GM11168 (cell line): ENCODE data around the gene WIPI1.

ENCODE experiments used
- in situ Hi-C: fragments of 300-500 bp; cut with MboI; formaldehyde crosslinking; loops from one replicate; pipeline ENCODE4 v1.12.0; 2022; ENCODE audit warnings: low sequenced_read_pairs; ENCODE audit not compliant: unreplicated experiment

WIPI1 gene

DNA sequence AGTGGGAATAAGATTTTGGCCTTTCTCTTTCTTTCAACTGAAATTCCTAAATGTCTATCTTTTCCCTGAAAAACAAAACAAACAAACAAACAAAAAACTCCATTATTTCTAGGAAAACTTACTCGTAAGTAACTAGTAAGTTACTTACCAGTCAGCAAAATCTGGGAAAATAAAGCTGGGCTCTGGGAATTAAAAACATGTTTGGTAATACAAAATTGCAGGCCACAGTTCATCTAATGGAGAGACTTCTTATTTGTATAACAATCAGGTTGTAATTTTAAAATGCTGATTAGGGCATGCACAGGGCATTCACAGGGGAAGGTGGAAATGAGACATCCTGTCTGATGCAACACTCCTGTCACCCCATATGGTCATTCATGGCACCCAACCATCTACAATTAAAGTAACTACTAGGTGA lies 3.8 kb upstream of the WIPI1 start:
- in situ Hi-C loops = no loop called here

DNA sequence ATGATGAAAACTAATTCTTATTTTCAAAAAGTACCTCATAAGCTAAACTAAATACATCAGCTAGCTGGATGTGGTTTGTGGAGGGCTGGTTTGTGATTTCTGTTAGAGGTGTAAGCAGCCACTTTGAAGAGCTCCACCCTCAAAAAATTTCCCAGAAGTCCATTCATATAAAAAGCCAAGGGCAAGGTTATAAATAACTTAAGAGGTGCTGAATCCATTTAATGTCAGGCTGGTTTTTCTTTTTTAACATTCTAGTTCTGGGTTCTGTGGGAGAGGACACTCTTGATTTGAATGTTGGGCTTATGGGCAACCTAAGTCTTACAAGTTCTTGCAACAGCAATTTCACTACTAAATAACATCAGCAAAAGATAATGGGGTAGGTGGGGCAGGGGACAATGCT lies 3.4 kb upstream of the WIPI1 start:
- in situ Hi-C loops = no loop called here

DNA sequence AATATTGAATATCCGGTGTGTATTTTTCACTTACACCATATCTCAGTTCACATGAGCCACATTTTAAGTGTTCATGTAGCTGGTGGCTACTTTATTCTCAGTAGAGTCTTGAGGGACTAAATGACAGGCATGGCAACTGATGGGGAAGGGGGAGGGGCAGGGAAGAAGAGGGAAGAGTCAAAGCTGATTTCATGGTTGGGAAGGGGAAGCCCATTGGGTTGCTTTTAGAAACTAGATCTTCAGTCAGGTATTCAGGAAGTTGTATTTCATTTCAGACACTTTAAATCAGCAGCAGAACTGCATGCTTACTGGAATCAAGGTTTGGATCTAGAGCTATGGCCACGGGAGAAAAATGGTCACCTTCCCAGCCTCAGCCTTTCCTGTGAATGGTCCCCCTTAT lies 2.9 kb upstream of the WIPI1 start:
- in situ Hi-C loops = no loop called here

DNA sequence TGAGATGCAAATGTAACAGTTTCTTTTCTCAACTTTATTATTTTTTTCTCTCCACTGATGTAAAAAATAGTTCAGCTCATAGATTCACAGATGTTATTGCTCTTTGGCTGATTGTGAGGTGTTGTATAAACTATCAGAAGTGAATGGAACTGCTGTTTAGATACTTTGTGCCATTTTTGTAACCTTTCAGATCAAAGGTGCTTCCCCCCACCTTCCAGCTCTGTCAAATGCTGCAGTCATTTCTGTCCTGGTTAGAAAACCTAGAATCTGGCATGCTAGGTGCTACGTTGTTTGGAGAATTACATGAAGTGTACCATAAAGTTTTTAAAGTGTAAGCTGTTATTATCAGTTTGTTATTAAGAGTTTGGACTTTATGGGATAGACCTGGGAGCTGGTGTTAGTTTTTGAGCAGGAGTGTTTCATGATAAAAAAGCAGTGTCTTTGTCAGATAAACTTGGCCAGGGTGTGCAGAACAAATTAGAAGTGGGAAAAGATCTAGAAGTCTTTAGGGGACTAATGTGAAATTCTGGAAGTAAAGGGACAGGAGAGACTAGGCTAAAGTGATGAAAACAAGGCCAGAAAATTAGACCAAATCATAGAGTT lies 1.8 kb upstream of the WIPI1 start:
- in situ Hi-C loops = loop anchor here (5.0 kb wide), 1 partner anchor 207 kb away; no protein-coding TSS in a partner anchor

DNA sequence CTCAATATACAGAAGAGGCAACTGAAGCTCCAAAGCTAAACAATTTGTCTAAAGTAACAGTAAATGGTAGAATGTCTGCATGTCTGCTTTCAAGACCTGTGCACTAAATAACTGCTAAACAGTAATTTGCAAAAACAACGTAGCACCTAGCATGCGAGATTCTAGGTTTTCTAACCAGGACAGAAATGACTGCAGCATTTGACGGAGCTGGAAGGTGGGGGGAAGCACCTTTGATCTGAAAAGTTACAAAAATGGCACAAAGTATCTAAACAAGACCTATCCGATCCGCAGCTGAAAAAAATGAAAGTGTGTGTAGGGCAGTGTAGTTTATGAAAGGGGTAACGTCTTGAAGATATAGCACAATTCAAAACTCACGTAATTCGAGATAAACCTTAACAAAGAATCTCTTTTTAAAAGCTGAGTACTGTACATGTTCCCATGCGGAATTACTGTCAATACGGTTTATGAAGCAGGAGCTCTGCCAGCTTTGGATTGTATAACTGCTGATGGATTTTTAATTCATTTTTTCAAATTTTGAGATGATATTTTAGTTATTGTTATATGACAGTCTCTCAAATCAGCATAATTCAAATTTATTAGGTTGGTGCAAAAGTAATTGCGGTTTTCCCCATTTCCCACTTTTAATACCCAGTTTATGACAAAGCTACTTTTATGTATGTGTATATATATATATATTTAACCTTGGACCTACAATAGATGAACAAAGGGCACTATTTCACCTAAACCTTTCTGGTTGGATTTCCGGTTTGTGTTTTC lies 1.2 kb upstream of the WIPI1 start:
- in situ Hi-C loops = loop anchor here (5.0 kb wide), 1 partner anchor 206 kb away; no protein-coding TSS in a partner anchor

DNA sequence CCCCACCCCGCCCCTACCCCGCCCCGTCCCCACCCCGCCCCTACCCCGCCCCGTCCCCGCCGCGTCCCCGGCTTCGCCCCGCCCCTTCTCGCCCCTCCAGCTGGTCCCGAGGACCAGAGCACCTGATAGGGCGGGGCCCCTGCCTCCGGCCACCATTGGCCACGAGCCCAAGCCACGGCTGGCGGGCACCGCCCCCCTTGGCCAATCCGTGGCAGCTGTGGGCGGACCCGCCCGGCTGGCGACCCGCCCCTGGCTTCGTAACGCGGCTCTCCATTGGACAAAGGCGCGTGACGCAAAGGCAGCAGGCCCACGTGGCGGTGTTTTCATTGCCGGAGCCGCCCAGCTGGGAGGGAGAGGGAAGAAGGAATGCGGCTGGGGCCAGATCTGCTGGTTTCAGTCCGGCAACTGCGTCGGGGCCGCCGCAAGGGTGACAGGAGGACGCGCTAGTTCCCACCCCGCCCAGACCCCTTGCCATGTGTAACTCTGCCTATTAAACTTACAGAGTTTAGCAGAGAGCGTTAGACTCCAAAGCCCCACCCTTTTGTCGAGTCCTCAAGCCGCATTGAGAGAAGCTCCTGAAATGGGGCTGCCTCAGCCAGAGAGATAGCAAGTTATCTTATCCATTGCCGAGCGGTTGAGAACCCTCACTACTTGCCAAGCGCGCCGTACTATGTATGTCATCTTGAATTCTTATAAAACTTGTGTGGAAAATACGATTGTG lies 403 bp upstream of the WIPI1 start:
- in situ Hi-C loops = loop anchor here (5.0 kb wide), 1 partner anchor 205 kb away; no protein-coding TSS in a partner anchor

DNA sequence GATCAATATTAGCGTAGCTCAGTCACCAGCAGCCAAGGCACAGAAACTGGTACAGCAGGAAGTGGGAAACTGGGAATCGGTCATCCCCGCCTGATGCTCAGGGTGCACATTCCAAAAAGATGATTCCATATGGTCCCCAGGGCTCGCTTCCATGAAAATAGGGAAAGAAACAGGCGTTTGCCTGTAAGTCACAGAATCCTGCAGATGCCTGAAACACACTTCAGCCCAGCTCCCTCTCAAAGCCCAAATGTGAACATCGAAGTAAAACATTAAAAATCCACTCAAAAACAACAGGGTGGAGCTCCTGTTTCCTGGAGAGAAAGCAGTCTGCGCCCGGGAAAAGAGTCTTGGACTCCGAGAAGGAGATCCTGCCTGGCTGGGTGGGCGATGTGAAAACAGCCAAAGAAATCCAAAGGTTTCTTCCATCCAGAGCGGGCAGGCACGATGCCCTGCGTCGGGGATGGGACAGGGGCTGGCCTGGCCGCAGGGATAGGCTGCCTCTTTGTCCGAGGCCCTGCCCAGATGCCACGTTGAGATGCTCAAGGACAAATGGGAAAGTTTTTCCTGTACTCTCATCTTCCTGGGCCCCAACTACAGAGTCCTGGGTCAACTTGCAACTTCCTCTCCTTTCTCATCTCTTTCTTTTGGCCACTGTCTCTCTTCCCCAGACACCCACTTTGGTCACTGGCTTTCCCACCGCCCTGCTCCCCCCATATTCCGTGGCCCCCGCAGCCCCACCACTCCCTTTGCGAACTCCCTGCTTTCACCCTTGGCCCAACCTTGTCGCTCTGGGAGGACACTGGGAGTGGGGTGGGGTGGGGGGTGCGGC lies 743 bp downstream of the WIPI1 start:
- in situ Hi-C loops = loop anchor here (5.0 kb wide), 1 partner anchor 204 kb away; no protein-coding TSS in a partner anchor

DNA sequence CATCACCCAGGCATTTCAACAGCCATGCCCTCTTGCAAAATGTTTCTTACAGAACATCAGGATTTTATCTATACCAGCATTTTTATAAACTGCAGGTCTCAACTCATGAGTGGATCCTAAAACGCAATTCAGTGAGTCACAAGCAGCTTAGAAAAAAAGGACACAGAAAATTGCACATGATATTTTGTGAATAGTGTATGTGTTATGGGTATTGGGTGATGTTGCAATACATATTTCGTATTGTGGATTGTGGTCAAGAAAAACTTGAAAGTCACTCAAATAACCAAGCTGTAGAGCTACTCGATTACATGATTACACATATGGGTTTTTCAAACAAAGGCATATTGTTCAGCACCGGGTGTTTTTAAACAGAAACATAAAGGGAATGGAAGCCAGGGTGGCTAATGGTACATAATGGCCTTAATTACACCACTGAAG lies 1.4 kb downstream of the WIPI1 start:
- in situ Hi-C loops = loop anchor here (5.0 kb wide), 1 partner anchor 204 kb away; no protein-coding TSS in a partner anchor

DNA sequence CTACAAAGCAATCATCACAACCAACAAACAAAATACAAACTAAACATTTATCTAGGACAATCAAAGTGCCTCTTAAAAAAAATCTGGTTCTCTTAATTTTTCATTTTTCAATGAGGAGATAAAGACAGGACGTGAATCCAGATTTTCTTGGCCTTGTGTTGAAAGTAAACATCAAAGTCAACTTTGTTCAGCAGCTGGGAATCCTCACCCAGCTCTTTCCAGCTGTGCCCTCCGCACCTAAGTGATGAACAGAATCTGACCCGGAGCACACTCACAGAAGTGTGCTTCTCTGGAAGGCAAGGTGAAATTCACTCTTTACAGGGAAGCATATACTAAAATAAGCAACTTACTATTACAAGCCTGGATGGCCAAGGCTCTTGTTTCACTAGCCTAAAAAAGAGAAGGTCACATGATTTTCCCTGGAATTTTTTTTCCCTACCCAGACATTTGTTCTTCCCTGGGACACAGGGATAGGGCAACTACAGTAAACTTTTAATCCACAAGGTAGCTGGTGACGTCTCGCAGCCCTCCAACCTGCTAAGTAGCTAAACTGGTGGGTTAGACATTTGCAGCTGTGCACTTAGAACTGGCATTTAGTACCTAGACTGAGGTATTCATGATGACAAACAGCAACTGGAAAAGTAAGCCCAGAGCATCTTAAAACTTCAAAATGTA lies 3.2 kb downstream of the WIPI1 start:
- in situ Hi-C loops = no loop called here

DNA sequence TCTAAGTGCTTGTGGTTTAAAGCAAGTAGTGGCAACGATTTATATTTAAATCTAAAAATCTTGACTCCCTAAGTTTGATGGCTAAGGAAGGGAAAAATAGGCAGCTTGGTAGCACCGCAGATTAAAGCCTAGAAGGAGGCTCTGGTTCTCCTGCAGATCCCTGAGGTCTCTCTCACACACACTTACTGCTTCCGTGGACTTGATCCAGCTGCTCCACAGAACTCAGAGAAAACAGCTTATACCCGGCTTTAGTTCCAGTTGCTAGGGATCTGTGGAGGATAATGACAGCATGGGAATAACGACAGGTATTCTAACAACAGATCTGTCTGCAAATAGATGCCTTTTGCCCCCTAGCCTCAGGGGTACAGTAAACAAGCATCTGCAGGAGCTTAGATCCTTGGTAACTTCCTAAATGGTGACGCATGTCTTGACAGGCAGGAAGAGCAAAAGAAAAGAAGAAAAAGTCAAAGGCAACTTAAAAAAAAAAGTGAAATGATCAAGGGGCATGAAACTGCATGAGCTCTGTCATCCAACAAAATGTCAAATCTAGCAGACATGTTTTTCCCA lies 4.5 kb downstream of the WIPI1 start:
- in situ Hi-C loops = no loop called here

DNA sequence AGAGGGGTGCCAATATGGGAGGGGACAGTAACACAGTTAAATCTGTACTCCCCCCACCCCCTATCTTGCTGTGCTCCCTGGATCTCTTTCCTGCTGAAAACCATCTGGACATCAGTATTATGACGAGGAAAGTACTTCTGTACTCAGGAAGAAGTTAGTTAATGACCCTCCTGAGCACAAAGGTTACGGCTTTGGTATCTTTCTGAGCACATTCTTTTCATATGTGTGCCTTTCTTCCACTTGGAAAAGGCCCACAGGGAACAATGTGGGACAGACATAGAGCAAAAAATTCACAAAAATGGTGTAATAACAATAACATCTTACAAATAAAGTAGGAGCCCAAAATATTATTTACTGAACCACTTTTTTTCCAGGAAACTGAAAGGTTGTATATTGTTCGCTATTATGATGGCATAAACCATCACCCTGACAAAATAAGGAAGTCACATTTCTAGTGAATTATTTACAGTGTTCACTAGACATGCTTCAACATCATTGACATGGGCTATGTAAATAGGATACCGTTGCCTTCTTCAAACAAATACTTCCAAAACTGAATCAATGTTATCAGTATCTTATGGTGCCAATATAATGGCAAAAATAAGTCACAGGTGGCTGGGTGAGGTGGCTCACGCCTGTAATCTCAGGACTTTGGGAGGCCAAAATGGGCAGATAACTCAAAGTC lies 5.5 kb downstream of the WIPI1 start:
- in situ Hi-C loops = no loop called here

DNA sequence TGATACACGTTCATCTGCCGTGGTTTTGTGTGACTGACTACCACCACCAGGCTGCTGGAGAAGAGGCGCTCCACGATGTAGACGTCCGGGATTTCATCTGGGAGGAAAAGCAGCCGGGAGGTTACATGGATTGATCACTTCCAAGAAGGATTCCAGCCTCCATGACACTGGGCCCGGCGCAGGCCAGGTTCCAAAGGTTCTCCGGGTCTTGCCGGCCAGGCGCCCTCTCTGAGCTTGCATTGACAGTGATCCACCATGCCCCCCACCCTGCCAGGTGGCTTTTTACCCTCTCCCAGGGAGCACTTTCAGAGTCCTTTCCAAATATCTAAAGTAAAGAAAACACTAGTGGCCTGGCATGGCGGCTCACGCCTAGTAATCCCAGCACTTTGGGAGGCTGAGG lies 6.5 kb downstream of the WIPI1 start:
- in situ Hi-C loops = no loop called here

DNA sequence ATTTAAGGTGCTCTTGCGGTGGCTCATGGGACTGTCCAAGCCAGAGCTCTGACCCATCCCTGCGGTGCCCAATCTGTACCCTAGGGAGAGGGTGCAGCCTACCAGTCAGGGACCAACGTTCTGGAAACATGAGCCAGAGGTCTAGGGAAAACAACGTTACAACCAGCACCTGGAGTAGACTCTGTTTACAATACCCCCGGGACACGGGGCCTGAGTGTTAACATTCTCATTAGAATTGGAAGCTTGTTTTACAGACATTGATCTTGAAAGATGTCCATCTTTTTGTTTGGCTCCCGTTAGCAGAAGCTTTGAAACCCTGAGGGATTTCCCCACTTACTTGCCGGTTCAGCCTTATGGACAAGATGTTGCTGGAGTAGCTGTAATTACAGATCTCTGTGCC lies 6.9 kb downstream of the WIPI1 start:
- in situ Hi-C loops = no loop called here

DNA sequence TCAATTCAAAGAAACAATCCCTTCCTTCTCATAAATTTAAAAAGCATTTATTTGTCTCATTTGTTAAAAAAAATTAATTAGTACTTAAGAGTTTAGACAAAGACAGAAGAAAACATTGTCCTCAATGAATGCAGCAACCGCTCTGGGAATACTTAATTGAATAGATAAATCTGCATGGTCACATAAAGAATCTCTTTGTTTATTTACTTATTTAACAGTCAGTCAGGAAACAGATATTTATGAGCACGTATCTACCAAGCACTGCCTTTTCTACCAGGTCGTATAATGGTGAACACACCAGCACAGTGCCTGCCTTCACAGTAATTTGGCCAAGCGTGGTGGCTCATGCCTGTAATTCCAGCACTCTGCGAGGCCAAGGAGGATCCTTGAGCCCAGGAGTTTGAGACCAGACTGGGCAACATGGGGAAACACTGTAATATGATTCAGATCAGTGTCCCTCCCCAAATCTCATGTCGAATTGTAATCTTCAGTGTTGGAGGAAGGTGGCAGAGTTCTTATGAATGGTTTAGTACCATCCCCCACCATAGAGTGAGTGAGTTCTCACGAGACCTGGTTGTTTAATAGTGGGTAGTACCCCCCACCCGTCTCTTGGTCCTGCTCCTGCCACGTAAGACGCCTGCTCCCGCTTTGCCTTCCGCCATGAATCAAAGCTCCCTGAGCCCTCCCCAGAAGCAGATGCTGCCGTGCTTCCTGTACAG lies 8.1 kb downstream of the WIPI1 start:
- in situ Hi-C loops = no loop called here

DNA sequence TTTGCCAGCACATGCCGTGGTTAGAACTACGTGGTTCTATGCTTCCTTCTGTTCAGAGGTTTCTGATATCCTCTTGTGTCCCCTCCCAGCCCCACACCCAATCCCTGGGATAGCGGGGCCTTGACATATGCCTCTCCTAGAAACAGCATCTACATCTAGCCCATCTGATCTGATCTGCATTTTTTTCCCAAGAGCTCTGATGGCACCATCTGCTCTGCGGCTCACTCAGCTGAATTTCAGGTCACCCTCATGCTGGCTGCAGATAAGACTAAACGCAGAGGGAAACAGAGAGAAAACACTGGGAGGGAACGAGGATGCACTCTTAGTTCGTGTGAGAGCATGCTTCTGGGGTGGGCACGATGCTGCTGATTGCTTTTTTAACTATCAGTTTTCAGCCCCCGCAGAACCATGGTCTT lies 10.7 kb downstream of the WIPI1 start:
- in situ Hi-C loops = no loop called here

DNA sequence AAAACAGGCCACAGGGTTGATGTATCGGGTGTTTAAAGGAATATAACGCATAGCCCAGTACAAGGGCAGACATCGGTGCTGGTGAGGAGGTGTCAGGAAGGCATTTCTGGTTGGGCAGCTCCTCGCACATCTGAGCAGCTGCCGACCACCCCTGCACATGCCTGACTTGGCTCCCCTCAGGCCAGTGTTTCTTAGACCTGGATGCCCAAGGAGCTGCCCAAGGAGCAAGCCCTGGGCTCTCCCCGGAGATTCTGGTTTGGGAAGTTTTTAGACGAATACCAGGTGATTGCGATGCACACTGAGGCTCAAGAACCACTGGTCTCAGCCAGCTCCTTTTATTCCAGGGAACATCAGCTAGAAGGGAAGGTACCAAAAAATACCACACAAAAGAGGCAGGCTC lies 11.6 kb downstream of the WIPI1 start:
- in situ Hi-C loops = no loop called here

DNA sequence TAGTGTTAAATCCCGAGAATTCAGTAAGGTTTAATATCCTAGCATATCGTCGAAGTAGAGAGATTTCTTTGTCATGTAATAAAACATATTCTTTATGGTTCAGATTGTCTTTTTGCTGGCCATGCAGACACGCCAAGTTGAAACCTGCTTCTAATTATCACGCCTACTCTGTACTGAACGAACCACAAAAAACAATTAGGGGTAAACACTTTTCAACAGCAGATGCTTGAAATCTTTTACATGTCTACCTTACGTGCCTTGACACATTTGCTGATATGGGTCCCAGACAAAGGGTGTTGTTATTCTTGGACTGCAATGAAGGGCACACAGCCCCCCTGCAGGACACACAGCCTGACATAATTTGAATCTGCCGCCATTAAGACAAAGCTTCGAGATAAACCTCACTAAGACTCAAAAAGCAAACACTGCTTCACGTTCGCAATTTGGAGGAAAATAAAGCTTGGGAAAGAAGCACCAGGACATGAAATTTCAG lies 13.3 kb downstream of the WIPI1 start:
- in situ Hi-C loops = no loop called here
